Stimulated activated effector memory CD8-positive, alpha-beta T cell treated with anti-CD3 and anti-CD28 coated beads, Interleukin-12 subunit alpha, Interleukin-12 subunit beta, amount 100 ng/mL, for 72 hours (primary cell): ENCODE data around the gene LIPA.
"Not testable (repeated sequence)": the region's sequence is repeated elsewhere in the genome, so short reads cannot be mapped to it uniquely, and the experiment has no call there.

Experiments
- ATAC-seq: fragments of 150-1000 bp; cut with Tn5 transposase; 2 replicates; pipeline ENCODE4 v1.10.0; 2021
- DNase-seq, 2 donors: peaks; one replicate each; pipeline ENCODE4 v3.0.0; 2021 to 2022; ENCODE audit warnings: low spot score in 2 of 2
- H3K27ac Mint-ChIP-seq: one replicate; pipeline ENCODE4 v1.8.0; 2022; ENCODE audit warnings: mild to moderate bottlenecking, mixed read lengths
- H3K36me3 Mint-ChIP-seq: one replicate; pipeline ENCODE4 v1.8.0; 2022; ENCODE audit warnings: mild to moderate bottlenecking, mixed read lengths
- H3K4me1 Mint-ChIP-seq: one replicate; pipeline ENCODE4 v1.8.0; 2022; ENCODE audit warnings: mixed read lengths
- H3K4me3 Mint-ChIP-seq: one replicate; pipeline ENCODE4 v1.8.0; 2022; ENCODE audit warnings: mild to moderate bottlenecking, mixed read lengths
- H3K9me3 Mint-ChIP-seq: one replicate; pipeline ENCODE4 v1.8.0; 2022; ENCODE audit warnings: mixed read lengths

The LIPA gene

GRCh38 chr10:89184638-89185037 lies 66.9 kb downstream of the LIPA start:
- H3K9me3 Mint-ChIP-seq = no peaks in the 10 kb centered on the region
- H3K36me3 Mint-ChIP-seq = no peaks in the 10 kb centered on the region
- H3K27ac Mint-ChIP-seq = no peak overlapping the region
- no peak overlapping the region for H3K4me3 Mint-ChIP-seq
- no peak for ATAC-seq
- no peaks in the 10 kb centered on the region for H3K4me1 Mint-ChIP-seq
- DNase-seq = no peak

DNA sequence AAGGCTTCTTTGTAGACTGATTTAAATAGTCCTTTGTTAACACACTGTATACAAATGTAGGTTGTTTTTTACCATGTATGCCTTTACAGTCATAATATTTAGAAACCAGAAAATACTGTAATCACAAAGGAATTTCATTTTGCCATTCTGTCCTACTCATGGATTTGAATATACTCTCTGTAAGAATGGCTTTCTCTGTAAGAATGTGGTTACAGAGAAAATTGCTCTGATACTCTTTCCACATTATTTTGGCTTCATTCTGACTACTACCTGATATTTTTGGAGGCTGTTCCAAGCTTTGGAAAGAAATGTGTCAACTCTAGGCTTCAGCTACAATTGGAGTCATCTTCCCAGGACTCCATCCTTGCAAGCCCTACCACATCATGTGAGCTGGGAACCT lies 68.0 kb downstream of the LIPA start:
- H3K27ac Mint-ChIP-seq = no peak overlapping the region
- no peaks in the 10 kb centered on the region for H3K36me3 Mint-ChIP-seq
- DNase-seq = no peak
- ATAC-seq = no peak
- no peak overlapping the region for H3K4me3 Mint-ChIP-seq
- no peaks in the 10 kb centered on the region for H3K9me3 Mint-ChIP-seq
- no peaks in the 10 kb centered on the region for H3K4me1 Mint-ChIP-seq

GRCh38 chr10:89182894-89183293 lies 68.7 kb downstream of the LIPA start:
- Mint-ChIP-seq H3K4me1 (no peaks in the 10 kb centered on the region), H3K27ac (no peak overlapping the region), H3K4me3 (no peak overlapping the region), H3K9me3 (no peaks in the 10 kb centered on the region), H3K36me3 (no peaks in the 10 kb centered on the region)
- ATAC-seq (peak; percentile 60), DNase-seq (no peak)

DNA sequence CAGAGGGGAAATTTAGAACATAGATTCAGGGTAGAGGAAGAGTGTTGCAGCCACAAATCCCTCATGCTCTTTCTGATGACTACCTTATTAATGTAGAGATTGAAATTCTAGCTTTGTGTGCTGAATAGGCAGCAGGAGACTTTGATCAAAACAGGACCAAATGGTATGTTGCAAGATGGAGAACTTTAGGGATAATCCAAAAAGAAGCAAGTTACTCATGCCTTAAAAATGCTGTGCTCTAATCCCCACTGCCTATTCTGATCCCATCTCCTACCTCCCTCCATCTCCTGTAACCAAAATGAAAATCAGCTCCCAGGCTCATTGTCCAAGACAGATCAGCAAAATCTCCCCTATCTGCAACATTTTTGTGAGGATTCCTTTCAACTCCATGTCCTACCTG lies 75.8 kb downstream of the LIPA start:
- Mint-ChIP-seq H3K4me1 (no peaks in the 10 kb centered on the region), H3K27ac (no peak overlapping the region), H3K36me3 (no peaks in the 10 kb centered on the region), H3K9me3 (no peaks in the 10 kb centered on the region), H3K4me3 (no peak overlapping the region)
- ATAC-seq = no peak
- DNase-seq = no peak

GRCh38 chr10:89173075-89173474 lies 78.5 kb downstream of the LIPA start:
- DNase-seq (no peak), ATAC-seq (no peak)
- H3K4me1 Mint-ChIP-seq = no peaks in the 10 kb centered on the region
- H3K27ac Mint-ChIP-seq = no peak overlapping the region
- H3K9me3 Mint-ChIP-seq = no peaks in the 10 kb centered on the region
- H3K4me3 Mint-ChIP-seq = no peak overlapping the region
- no peaks in the 10 kb centered on the region for H3K36me3 Mint-ChIP-seq

- Mint-ChIP-seq H3K4me1 (no peaks in the 10 kb centered on the region), H3K27ac (no peak overlapping the region), H3K9me3 (no peaks in the 10 kb centered on the region), H3K4me3 (no peak overlapping the region), H3K36me3 (no peaks in the 10 kb centered on the region)
- DNase-seq (no peak), ATAC-seq (no peak)
Measured at GRCh38 chr10:89171996-89172395, 79.6 kb downstream of the LIPA start.

GRCh38 chr10:89171263-89171872 lies 80.2 kb downstream of the LIPA start:
- Mint-ChIP-seq H3K36me3 (no peaks in the 10 kb centered on the region), H3K4me3 (no peak overlapping the region), H3K27ac (no peak overlapping the region), H3K4me1 (no peaks in the 10 kb centered on the region), H3K9me3 (no peaks in the 10 kb centered on the region)
- DNase-seq (no peak), ATAC-seq (no peak)

- not testable (repeated sequence) for H3K9me3 Mint-ChIP-seq, DNase-seq, H3K27ac Mint-ChIP-seq, ATAC-seq, H3K4me3 Mint-ChIP-seq, H3K36me3 Mint-ChIP-seq
- H3K4me1 Mint-ChIP-seq = peaks cover 21% of the 10 kb centered on the region
Measured at GRCh38 chr10:89168354-89168900, 83.1 kb downstream of the LIPA start.

- DNase-seq (no peak), ATAC-seq (no peak)
- no peaks in the 10 kb centered on the region for H3K9me3 Mint-ChIP-seq
- no peaks in the 10 kb centered on the region for H3K36me3 Mint-ChIP-seq
- H3K4me3 Mint-ChIP-seq = no peak overlapping the region
- H3K4me1 Mint-ChIP-seq = peaks cover 26% of the 10 kb centered on the region
- no peak overlapping the region for H3K27ac Mint-ChIP-seq
Measured at GRCh38 chr10:89167915-89168314, 83.7 kb downstream of the LIPA start.

DNA sequence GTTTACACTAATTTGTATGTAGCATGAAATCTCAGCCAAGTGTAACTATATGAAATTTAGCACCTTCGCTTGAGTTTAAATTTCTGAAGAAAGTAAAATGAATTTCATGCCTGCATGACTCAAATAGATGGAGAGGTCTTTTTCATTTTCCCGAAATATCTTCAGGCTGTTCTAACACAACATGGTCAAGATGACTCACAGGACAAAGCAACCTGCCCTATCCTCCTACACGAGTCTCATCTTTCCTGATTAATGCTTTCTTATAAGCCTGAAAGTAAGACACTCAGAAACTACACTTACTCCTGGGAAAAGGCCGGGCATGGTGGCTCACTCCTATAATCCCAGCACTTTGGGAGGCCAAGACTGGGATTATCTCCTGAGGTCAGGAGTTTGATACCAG lies 85.7 kb downstream of the LIPA start:
- no peak for DNase-seq
- no peak for ATAC-seq

DNA sequence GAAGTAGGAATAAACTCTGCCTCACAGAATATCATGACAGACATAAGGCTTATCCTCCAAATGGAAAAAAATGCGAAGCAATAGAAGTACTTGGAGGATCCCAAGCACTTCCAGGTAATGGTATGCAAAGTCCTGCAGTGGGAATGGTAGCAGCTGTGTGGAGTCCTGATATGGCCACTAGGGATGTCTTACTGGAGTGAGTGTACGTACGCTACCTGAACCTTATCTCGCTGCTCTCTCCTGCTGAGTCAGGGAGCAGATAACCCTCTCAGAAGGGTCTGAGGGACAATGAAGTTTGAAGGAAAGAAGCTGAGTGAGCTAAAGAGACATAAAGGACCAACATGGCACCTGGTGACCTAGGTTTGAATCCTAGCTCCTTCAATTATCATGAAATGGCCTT lies 86.7 kb downstream of the LIPA start:
- Mint-ChIP-seq H3K36me3 (no peaks in the 10 kb centered on the region), H3K4me3 (no peak overlapping the region), H3K9me3 (no peaks in the 10 kb centered on the region), H3K27ac (no peak overlapping the region), H3K4me1 (peaks cover 26% of the 10 kb centered on the region)
- no peak for ATAC-seq
- no peak for DNase-seq

More for the DNA sequence above, 85.7 kb downstream of the LIPA start:
- no peaks in the 10 kb centered on the region for H3K9me3 Mint-ChIP-seq
- H3K4me3 Mint-ChIP-seq = no peak overlapping the region
- H3K4me1 Mint-ChIP-seq = peaks cover 26% of the 10 kb centered on the region
- H3K27ac Mint-ChIP-seq = no peak overlapping the region
- no peaks in the 10 kb centered on the region for H3K36me3 Mint-ChIP-seq

- no peaks in the 10 kb centered on the region for H3K36me3 Mint-ChIP-seq
- peaks cover 26% of the 10 kb centered on the region for H3K4me1 Mint-ChIP-seq
- ATAC-seq (no peak), DNase-seq (no peak)
- H3K27ac Mint-ChIP-seq = peak overlapping the region; percentile 69
- peak overlapping the region; percentile 38 for H3K4me3 Mint-ChIP-seq
- no peaks in the 10 kb centered on the region for H3K9me3 Mint-ChIP-seq
Measured at GRCh38 chr10:89164080-89164479, 87.5 kb downstream of the LIPA start.
